SK-N-SH treated with all-trans-retinoic acid at 6 μM for 48 hours (cell line): ENCODE measurements around the gene UTP4.

Source experiments
- ARNTL ChIP-seq: fragments of 450-650 bp; formaldehyde crosslinking; IDR thresholded peaks from 2 replicates; pipeline ENCODE4 v1.5.0; 2020; ENCODE audit warnings: low read depth, mild to moderate bottlenecking, moderate library complexity, borderline replicate concordance
- BACH2 ChIP-seq: fragments of 250-450 bp; sonication (Bioruptor Pico); IDR thresholded peaks from 2 replicates; pipeline ENCODE4 v1.9.0; 2021; ENCODE audit warnings: mild to moderate bottlenecking, borderline replicate concordance
- OSR1 ChIP-seq: fragments of 250-450 bp; sonication (Bioruptor Pico); IDR thresholded peaks from 2 replicates; pipeline ENCODE4 v1.8.0; 2022; ENCODE audit warnings: moderate library complexity, mild to moderate bottlenecking, inconsistent platforms
- PATZ1 ChIP-seq: fragments of 250-450 bp; sonication (Bioruptor Pico); IDR thresholded peaks from 2 replicates; pipeline ENCODE4 v1.8.0; 2020; ENCODE audit warnings: mild to moderate bottlenecking, moderate library complexity, borderline replicate concordance
- SNAI2 ChIP-seq: fragments of 250-450 bp; sonication (Bioruptor Pico); IDR thresholded peaks from 2 replicates; pipeline ENCODE4 v1.5.0; 2020; ENCODE audit warnings: mild to moderate bottlenecking, moderate library complexity

GRCh38 chr16:69169607-69170352, 37.3 kb downstream of the UTP4 start:
- TF ChIP-seq OSR1 (no peak), SNAI2 (CRISPR knock-in tag) (no peak), BACH2 (no peak), ARNTL (CRISPR knock-in tag) (no peak), PATZ1 (CRISPR knock-in tag) (no peak)
